Measurements from ENCODE around the gene STYXL2. TPM values are rescaled to one million over a fixed set of nuclear protein-coding genes. Genes with fewer than 3 reads are reported as not detected.

The STYXL2 gene
- total and polyA plus RNA-seq, 2 of the 8 experiments (the other 6 are each of a cell fraction or from before 2014, with no cell fraction given): 0.09 to 0.22 TPM

- no peak for TF ChIP-seq CTCF (IDR thresholded peaks at IDR 0.05; ENCODE audit: control extremely low read depth in 1 of 3, insufficient read depth in 1 of 3, low read depth in 1 of 3, low read length in 3 of 3)
- TF ChIP-seq USF2 (IDR thresholded peaks at IDR 0.05; ENCODE audit: low read length): no peak
Observed at GRCh38 chr1:167114725-167115124, 20.9 kb downstream of the STYXL2 start (continued).
